ENCODE results near the gene DEFB118. TPM values are rescaled to one million over a fixed set of nuclear protein-coding genes. Genes with fewer than 3 reads are reported as not detected.

DEFB118 gene
- not detected for total RNA-seq

GRCh38 chr20:31368301-31368700, at the start of gene DEFB118:
Gene DEFB118, plus strand, starts transcription at chr20:31368601. Its CDS starts 50 bp downstream, at chr20:31368651.
- no peaks in the 10 kb centered on the region for H3K36me3 ChIP-seq
- DNase-seq (no peak), ATAC-seq (no peak)
- H3K4me1 ChIP-seq: no peaks in the 10 kb centered on the region
- no peak for TF ChIP-seq CTCF (IDR thresholded peaks at IDR 0.05 in 4 of 5, conservative IDR thresholded peaks at IDR 0.05 in 1 of 5)
- TF ChIP-seq POLR2A (IDR thresholded peaks at IDR 0.05): no peak
- H3K27me3 ChIP-seq: no peaks in the 10 kb centered on the region
- H3K4me3 ChIP-seq: no peak within 1 kb of the TSS
- in situ Hi-C loops (cut with MboI; ENCODE audit: low sequenced_read_pairs in 4 of 4) (no loop called here), intact Hi-C loops (cut with DNase I; ENCODE audit: low total_unique reads) (no loop called here)
- no peaks in the 10 kb centered on the region for H3K9me3 ChIP-seq
- H3K27ac ChIP-seq: no peak within 1 kb of the TSS

GRCh38 chr20:31322504-31322903, 45.9 kb upstream of the DEFB118 start:
- no peaks in the 10 kb centered on the region for H3K27me3 ChIP-seq
- H3K4me1 ChIP-seq: no peaks in the 10 kb centered on the region
- in situ Hi-C loops (cut with MboI; ENCODE audit: low sequenced_read_pairs in 4 of 4): no loop called here
- H3K9me3 ChIP-seq: no peaks in the 10 kb centered on the region
- H3K4me3 ChIP-seq: no peak overlapping the region
- TF ChIP-seq CTCF (IDR thresholded peaks at IDR 0.05 in 4 of 5, conservative IDR thresholded peaks at IDR 0.05 in 1 of 5) (no peak), POLR2A (IDR thresholded peaks at IDR 0.05) (no peak)
- DNase-seq (no peak), ATAC-seq (no peak)
- no peaks in the 10 kb centered on the region for H3K36me3 ChIP-seq
- intact Hi-C loops (cut with DNase I; ENCODE audit: low total_unique reads): no loop called here
- H3K27ac ChIP-seq: no peak overlapping the region

- intact Hi-C loops (cut with DNase I; ENCODE audit: low total_unique reads) (no loop called here), in situ Hi-C loops (cut with MboI; ENCODE audit: low sequenced_read_pairs in 4 of 4) (no loop called here)
- no peak for DNase-seq
- no peak for ATAC-seq
- TF ChIP-seq POLR2A (IDR thresholded peaks at IDR 0.05): no peak
- TF ChIP-seq CTCF (IDR thresholded peaks at IDR 0.05 in 4 of 5, conservative IDR thresholded peaks at IDR 0.05 in 1 of 5): no peak
- Histone ChIP-seq H3K27me3 (no peaks in the 10 kb centered on the region), H3K36me3 (no peaks in the 10 kb centered on the region), H3K9me3 (no peaks in the 10 kb centered on the region), H3K27ac (no peak overlapping the region), H3K4me3 (no peak overlapping the region), H3K4me1 (no peaks in the 10 kb centered on the region)
These were observed 37.5 kb upstream of the DEFB118 start for GRCh38 chr20:31330893-31331292.

GRCh38 chr20:31341470-31341869, 26.9 kb upstream of the DEFB118 start:
- in situ Hi-C loops (cut with MboI; ENCODE audit: low sequenced_read_pairs in 4 of 4): no loop called here
- Histone ChIP-seq H3K36me3 (no peaks in the 10 kb centered on the region), H3K27me3 (no peaks in the 10 kb centered on the region), H3K9me3 (no peaks in the 10 kb centered on the region), H3K4me1 (no peaks in the 10 kb centered on the region), H3K4me3 (no peak overlapping the region), H3K27ac (no peak overlapping the region)
- intact Hi-C loops (cut with DNase I; ENCODE audit: low total_unique reads): no loop called here
- no peak for TF ChIP-seq POLR2A (IDR thresholded peaks at IDR 0.05)
- no peak for TF ChIP-seq CTCF (IDR thresholded peaks at IDR 0.05 in 4 of 5, conservative IDR thresholded peaks at IDR 0.05 in 1 of 5)
- ATAC-seq (no peak), DNase-seq (no peak)

GRCh38 chr20:31355981-31356380, 12.4 kb upstream of the DEFB118 start:
- no peaks in the 10 kb centered on the region for H3K9me3 ChIP-seq
- H3K27me3 ChIP-seq: no peaks in the 10 kb centered on the region
- intact Hi-C loops (cut with DNase I; ENCODE audit: low total_unique reads) (no loop called here), in situ Hi-C loops (cut with MboI; ENCODE audit: low sequenced_read_pairs in 4 of 4) (no loop called here)
- ATAC-seq (no peak), DNase-seq (no peak)
- no peaks in the 10 kb centered on the region for H3K4me1 ChIP-seq
- TF ChIP-seq POLR2A (IDR thresholded peaks at IDR 0.05): no peak
- TF ChIP-seq CTCF (IDR thresholded peaks at IDR 0.05 in 4 of 5, conservative IDR thresholded peaks at IDR 0.05 in 1 of 5): no peak
- no peaks in the 10 kb centered on the region for H3K36me3 ChIP-seq
- H3K4me3 ChIP-seq: no peak overlapping the region
- H3K27ac ChIP-seq: no peak overlapping the region
